Neural cell (in vitro differentiated cells): ENCODE results near the gene YEATS4. TPM values are rescaled to one million over a fixed set of nuclear protein-coding genes. Genes with fewer than 3 reads are reported as not detected.

Experiments used
- H2AFZ ChIP-seq: fragments of 200-600, 300-800 bp; sonication (generic), shearing (Covaris generic); 2 replicates; pipeline ENCODE4 v1.6.0; 2014; ENCODE audit warnings: low read depth, mild to moderate bottlenecking, antibody characterized with exemption, low read length, moderate library complexity
- H3F3A ChIP-seq: fragments of 200-600 bp; shearing (Covaris generic); 2 replicates; pipeline ENCODE4 v1.6.1; 2016; ENCODE audit warnings: mild to moderate bottlenecking, moderate library complexity, mixed read lengths, antibody characterized with exemption, low read length; ENCODE audit not compliant: insufficient read depth, poor library complexity, severe bottlenecking
- H3K27ac ChIP-seq: fragments of 200-600, 300-800 bp; sonication (generic), shearing (Covaris generic); 2 replicates; pipeline ENCODE4 v1.5.1; 2014; ENCODE audit warnings: mild to moderate bottlenecking, low read length, moderate library complexity
- H3K27me3 ChIP-seq: fragments of 300-800, 200-600 bp; sonication (generic), shearing (Covaris generic); 2 replicates; pipeline ENCODE4 v1.6.0; 2014; ENCODE audit warnings: mild to moderate bottlenecking, low read depth, low read length, moderate library complexity; ENCODE audit not compliant: insufficient read depth
- H3K36me3 ChIP-seq: fragments of 300-800, 200-600 bp; sonication (generic), shearing (Covaris generic); 2 replicates; pipeline ENCODE4 v1.5.1; 2014; ENCODE audit warnings: mild to moderate bottlenecking, antibody characterized with exemption, low read length, moderate library complexity; ENCODE audit not compliant: insufficient read depth
- H3K4me2 ChIP-seq: fragments of 300-800, 200-600 bp; sonication (generic), shearing (Covaris generic); 2 replicates; pipeline ENCODE4 v1.6.0; 2014; ENCODE audit warnings: mild to moderate bottlenecking, low read length
- H3K4me3 ChIP-seq: fragments of 300-800, 200-600 bp; sonication (generic), shearing (Covaris generic); 2 replicates; pipeline ENCODE4 v1.5.1; 2014; ENCODE audit warnings: mild to moderate bottlenecking, low read length, moderate library complexity
- H3K79me2 ChIP-seq: fragments of 200-600 bp; shearing (Covaris generic); replicated peaks from 2 replicates; pipeline ENCODE4 v1.6.0; 2014; ENCODE audit warnings: mild to moderate bottlenecking, low read length, moderate library complexity; ENCODE audit not compliant: insufficient read depth
- H3K9ac ChIP-seq: fragments of 300-800, 200-600 bp; sonication (generic), shearing (Covaris generic); 2 replicates; pipeline ENCODE4 v1.6.1; 2016; ENCODE audit warnings: mild to moderate bottlenecking, low read length, mixed read lengths
- H3K9me2 ChIP-seq: fragments of 200-600 bp; shearing (Covaris generic); 2 replicates; pipeline ENCODE4 v1.6.1; 2016; ENCODE audit warnings: mild to moderate bottlenecking, low read length, mixed read lengths; ENCODE audit not compliant: insufficient read depth
- H3K9me3 ChIP-seq: fragments of 200-600, 300-800 bp; sonication (generic), shearing (Covaris generic); 2 replicates; pipeline ENCODE4 v1.6.1; 2016; ENCODE audit warnings: mild to moderate bottlenecking, mixed run types, low read length, moderate library complexity, mixed read lengths
- H4K20me1 ChIP-seq: fragments of 200-600 bp; shearing (Covaris generic); 2 replicates; pipeline ENCODE4 v1.6.1; 2016; ENCODE audit warnings: mild to moderate bottlenecking, mixed run types; ENCODE audit not compliant: insufficient read depth
- EP300 ChIP-seq: fragments of 450-650 bp; conservative IDR thresholded peaks from 2 replicates; pipeline ENCODE4 v1.6.1; 2014; ENCODE audit warnings: antibody characterized with exemption, mild to moderate bottlenecking, moderate library complexity; ENCODE audit not compliant: poor library complexity, severe bottlenecking
- EZH2 ChIP-seq: fragments of 200-600, 300-800 bp; shearing (Covaris generic), sonication (generic); IDR thresholded peaks from 2 replicates; pipeline ENCODE4 v1.6.1; 2014; ENCODE audit warnings: antibody characterized with exemption, low read length, borderline replicate concordance, mild to moderate bottlenecking; ENCODE audit not compliant: insufficient read depth, poor library complexity, severe bottlenecking
- MXI1 ChIP-seq: fragments of 450-650 bp; conservative IDR thresholded peaks from 2 replicates; pipeline ENCODE4 v1.6.1; 2014; ENCODE audit warnings: antibody characterized with exemption, mild to moderate bottlenecking; ENCODE audit not compliant: poor library complexity, severe bottlenecking
- POLR2AphosphoS5 ChIP-seq: IDR thresholded peaks from 2 replicates; pipeline ENCODE4 v1.6.1; 2012
- RAD21 ChIP-seq: fragments of 450-650 bp; conservative IDR thresholded peaks from 2 replicates; pipeline ENCODE4 v1.6.1; 2014; ENCODE audit warnings: antibody characterized with exemption, mild to moderate bottlenecking, moderate library complexity
- SMC3 ChIP-seq: fragments of 450-650 bp; conservative IDR thresholded peaks from 2 replicates; pipeline ENCODE4 v1.6.1; 2014; ENCODE audit warnings: antibody characterized with exemption, mild to moderate bottlenecking, moderate library complexity; ENCODE audit not compliant: poor library complexity
- polyA plus RNA-seq: library from polyadenylated mRNA; depleted of rRNA; stranded (reverse); fragments of >200 nt; gene quantifications from 2 replicates; pipeline ENCODE4 v1.2.3, GENCODE V29; 2014
- TF ChIP-seq, protein P1 (sequence below): fragments of 450-650 bp; IDR thresholded peaks from 2 replicates; pipeline ENCODE4 v1.5.1; 2014; ENCODE audit warnings: antibody characterized with exemption, mild to moderate bottlenecking, moderate library complexity; ENCODE audit not compliant: poor library complexity, severe bottlenecking
- TF ChIP-seq, protein P2 (sequence below): IDR thresholded peaks from 2 replicates; pipeline ENCODE4 v1.6.1; 2012; ENCODE audit warnings: borderline replicate concordance

The YEATS4 gene
- polyA plus RNA-seq, 1 donor from 2014 or later, result 227 TPM

DNA sequence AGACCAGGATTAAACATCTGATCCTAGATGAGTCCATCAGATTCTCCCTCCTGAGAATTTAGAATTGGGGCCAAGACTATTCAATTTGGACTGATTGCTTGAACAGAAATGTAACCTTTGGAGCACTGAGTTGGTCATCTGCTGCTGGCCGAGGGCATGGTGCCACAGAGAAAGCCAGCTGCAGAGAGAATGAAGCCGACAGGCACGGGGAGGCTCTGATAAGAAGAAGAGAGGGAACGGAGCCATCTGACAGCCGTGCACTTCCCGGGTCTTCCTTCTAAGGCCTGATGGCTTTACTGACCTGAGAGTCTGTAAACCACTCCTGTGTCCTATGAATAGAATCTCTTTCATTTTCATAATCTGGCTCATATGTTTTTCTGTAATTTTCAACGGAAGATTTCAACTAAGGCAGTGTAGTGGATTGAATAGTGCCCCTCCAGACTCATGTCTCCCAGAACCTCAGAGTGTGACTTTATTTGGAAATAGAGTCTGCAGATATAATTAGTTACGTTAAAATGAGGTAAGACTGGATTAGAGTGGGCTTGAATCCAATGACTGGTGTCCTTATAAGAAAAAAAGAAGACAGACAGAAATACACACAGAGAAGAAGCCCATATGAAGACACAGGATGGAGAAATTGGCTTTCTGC, 71.5 kb downstream of the YEATS4 start:
- H4K20me1 ChIP-seq, result no peaks in the 10 kb centered on the region
- no peak overlapping the region for H3K4me3 ChIP-seq
- H3K27ac ChIP-seq, result no peak overlapping the region
- H3K9me2 ChIP-seq, result no peaks in the 10 kb centered on the region
- no peak overlapping the region for H2AFZ ChIP-seq
- H3K27me3 ChIP-seq, result no peaks in the 10 kb centered on the region
- H3K9ac ChIP-seq, result no peak overlapping the region
- no peak for TF ChIP-seq POLR2AphosphoS5
- H3K9me3 ChIP-seq, result no peaks in the 10 kb centered on the region
- no peaks in the 10 kb centered on the region for H3F3A ChIP-seq
- H3K79me2 ChIP-seq, result no peaks in the 10 kb centered on the region
- H3K36me3 ChIP-seq, result no peaks in the 10 kb centered on the region
- no peak overlapping the region for H3K4me2 ChIP-seq

DNA sequence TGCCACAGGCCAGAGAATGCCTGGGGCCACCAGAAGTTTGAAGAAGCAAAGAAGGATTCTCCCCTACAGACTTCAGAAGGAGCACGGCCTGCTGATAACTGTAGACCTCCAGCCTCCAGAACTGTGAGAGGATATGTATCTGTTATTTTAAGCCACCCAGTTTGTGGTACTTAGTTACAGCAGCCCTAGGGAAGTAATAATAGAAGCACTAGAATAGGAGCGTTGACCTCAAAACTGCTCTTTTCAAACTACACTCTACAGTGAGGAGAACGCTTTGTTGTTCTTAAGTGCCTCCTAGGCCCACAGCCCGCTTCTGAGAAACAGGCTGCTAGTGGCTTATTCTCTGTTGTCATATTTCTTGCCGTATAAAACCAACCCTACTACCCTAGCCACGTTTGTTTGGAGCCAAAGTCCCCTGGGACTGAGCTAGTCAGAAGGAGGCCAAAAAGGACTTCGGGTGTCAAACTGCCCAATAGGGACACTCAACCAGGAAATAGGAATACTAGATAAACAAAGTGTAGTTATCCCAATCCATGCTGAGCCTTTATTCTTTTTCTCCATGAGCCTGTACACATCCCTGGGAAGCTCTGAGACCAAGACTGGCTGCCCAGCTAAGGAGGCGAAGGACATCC, 72.2 kb downstream of the YEATS4 start:
- Histone ChIP-seq H3K9ac (no peak overlapping the region), H3K79me2 (no peaks in the 10 kb centered on the region), H3K36me3 (no peaks in the 10 kb centered on the region), H3K9me3 (no peaks in the 10 kb centered on the region), H4K20me1 (no peaks in the 10 kb centered on the region), H3K27ac (no peak overlapping the region), H2AFZ (no peak overlapping the region), H3F3A (no peaks in the 10 kb centered on the region), H3K4me3 (no peak overlapping the region), H3K4me2 (no peak overlapping the region), H3K9me2 (no peaks in the 10 kb centered on the region), H3K27me3 (no peaks in the 10 kb centered on the region)
- TF ChIP-seq MXI1, result no peak
- TF ChIP-seq EZH2, result no peak
- no peak for TF ChIP-seq RAD21
- TF ChIP-seq POLR2AphosphoS5, result no peak
- TF ChIP-seq, protein P1, sequence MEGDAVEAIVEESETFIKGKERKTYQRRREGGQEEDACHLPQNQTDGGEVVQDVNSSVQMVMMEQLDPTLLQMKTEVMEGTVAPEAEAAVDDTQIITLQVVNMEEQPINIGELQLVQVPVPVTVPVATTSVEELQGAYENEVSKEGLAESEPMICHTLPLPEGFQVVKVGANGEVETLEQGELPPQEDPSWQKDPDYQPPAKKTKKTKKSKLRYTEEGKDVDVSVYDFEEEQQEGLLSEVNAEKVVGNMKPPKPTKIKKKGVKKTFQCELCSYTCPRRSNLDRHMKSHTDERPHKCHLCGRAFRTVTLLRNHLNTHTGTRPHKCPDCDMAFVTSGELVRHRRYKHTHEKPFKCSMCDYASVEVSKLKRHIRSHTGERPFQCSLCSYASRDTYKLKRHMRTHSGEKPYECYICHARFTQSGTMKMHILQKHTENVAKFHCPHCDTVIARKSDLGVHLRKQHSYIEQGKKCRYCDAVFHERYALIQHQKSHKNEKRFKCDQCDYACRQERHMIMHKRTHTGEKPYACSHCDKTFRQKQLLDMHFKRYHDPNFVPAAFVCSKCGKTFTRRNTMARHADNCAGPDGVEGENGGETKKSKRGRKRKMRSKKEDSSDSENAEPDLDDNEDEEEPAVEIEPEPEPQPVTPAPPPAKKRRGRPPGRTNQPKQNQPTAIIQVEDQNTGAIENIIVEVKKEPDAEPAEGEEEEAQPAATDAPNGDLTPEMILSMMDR, result no peak
- no peak for TF ChIP-seq EP300

DNA sequence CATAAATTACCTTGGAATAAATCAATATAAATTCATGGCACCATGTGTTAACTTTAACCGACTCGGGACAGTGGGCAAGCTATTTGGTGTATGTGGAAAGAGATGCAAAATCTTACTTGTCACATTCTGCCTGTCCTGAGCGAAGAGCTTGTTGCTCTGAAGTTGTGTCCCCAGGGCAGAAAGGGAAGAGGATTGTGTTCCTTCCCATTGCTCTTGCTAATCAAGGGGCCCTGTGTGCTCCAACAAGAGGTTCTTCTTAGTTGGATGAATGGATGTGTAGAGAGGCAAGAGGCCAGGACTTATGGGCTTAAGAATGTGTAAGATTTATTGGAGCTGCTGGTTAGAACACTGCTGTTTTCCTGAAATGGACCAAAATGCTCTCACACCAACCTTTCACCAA, 74.1 kb downstream of the YEATS4 start:
- Histone ChIP-seq H3K9me2 (no peaks in the 10 kb centered on the region), H4K20me1 (no peaks in the 10 kb centered on the region), H3F3A (no peaks in the 10 kb centered on the region), H3K36me3 (no peaks in the 10 kb centered on the region), H3K27ac (no peak overlapping the region), H3K9me3 (no peaks in the 10 kb centered on the region), H3K9ac (no peak overlapping the region), H3K27me3 (no peaks in the 10 kb centered on the region), H3K4me2 (no peak overlapping the region), H3K4me3 (no peak overlapping the region), H2AFZ (no peak overlapping the region), H3K79me2 (no peaks in the 10 kb centered on the region)
- TF ChIP-seq RAD21, result no peak
- TF ChIP-seq EP300, result no peak
- TF ChIP-seq, protein P1, result no peak
- no peak for TF ChIP-seq EZH2
- no peak for TF ChIP-seq MXI1
- no peak for TF ChIP-seq POLR2AphosphoS5
- no peak for TF ChIP-seq SMC3
- TF ChIP-seq, protein P2, sequence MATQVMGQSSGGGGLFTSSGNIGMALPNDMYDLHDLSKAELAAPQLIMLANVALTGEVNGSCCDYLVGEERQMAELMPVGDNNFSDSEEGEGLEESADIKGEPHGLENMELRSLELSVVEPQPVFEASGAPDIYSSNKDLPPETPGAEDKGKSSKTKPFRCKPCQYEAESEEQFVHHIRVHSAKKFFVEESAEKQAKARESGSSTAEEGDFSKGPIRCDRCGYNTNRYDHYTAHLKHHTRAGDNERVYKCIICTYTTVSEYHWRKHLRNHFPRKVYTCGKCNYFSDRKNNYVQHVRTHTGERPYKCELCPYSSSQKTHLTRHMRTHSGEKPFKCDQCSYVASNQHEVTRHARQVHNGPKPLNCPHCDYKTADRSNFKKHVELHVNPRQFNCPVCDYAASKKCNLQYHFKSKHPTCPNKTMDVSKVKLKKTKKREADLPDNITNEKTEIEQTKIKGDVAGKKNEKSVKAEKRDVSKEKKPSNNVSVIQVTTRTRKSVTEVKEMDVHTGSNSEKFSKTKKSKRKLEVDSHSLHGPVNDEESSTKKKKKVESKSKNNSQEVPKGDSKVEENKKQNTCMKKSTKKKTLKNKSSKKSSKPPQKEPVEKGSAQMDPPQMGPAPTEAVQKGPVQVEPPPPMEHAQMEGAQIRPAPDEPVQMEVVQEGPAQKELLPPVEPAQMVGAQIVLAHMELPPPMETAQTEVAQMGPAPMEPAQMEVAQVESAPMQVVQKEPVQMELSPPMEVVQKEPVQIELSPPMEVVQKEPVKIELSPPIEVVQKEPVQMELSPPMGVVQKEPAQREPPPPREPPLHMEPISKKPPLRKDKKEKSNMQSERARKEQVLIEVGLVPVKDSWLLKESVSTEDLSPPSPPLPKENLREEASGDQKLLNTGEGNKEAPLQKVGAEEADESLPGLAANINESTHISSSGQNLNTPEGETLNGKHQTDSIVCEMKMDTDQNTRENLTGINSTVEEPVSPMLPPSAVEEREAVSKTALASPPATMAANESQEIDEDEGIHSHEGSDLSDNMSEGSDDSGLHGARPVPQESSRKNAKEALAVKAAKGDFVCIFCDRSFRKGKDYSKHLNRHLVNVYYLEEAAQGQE, result no peak
